Cerebellar nuclear complex (tissue), 1 donor: ENCODE measurements around the gene SDCCAG8.

Source experiments
- DNase-seq, 2 experiments: peaks; one replicate each; lab custom pipeline; 2025; lab: John Stamatoyannopoulos, UW

The SDCCAG8 gene

DNA sequence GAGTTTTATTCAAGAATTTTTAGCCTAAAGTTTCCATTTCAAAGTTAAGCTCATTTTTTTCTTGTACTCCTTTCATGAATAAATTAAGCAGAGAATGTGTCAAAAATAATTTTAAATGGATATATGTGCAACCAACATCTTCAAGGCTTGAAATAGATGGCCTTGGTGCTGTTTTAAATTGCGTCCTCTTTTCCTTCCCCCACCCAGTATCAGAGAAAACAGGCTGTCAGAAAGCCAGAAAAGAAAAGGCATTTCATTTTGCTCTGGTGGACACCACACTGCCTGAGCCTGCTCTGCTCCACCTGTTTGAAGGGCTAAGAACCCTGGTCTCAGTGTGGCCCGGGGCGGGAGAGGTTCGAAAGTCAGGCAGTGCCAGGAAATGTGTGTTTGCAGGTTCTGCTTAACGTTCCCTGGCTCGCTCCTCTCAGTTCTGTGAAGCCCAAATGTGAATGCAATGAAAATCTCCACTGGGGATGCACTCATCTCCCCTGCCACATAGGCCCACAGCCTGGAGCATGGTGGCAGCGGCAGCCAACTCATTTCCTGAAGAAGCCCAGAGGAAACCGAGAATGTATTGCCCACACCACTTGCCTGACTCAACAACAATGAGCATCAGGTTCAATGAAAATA is 134.4 kb downstream of the SDCCAG8 start:
- no peak for DNase-seq

DNA sequence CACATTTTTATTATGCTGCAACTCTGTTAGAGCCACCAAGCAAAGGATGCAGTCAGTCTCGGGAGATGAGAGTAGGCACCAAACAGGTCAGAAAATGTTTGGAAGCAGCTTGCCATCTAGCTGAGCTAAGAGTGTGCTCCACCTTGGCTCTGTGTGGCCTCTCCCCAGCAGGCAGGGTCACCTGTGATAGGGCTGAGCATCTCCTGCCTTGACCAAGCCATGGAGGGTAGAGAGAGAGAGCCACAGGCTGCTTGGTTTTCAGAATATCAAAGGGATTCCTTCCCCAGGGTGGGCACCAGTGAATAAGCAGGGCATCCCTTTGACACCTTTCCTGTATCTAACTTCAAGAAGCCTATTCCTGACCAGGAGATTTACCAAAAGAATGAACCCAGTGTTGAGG is 135.5 kb downstream of the SDCCAG8 start:
- DNase-seq: no peak

DNA sequence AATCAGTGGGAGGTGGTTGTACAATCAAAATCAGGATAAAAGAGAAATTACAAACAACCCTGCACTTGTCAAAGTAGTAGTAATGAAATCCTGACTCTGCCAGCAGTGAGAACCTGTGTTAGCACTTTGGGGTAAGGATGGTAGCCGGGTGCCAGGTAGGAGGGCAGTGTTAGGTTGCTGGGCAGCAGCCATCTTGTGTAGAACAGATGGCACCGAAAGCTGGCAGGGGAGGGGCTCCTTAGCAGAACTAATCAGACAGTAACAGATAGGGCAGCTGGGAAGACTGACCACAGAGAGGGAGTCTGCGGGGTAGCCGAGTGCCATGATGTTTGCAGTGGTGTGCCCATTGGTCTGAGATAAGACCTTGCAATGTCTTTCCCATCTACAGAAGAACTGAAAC is 137.3 kb downstream of the SDCCAG8 start:
- DNase-seq: peak; percentile 58 to 82

DNA sequence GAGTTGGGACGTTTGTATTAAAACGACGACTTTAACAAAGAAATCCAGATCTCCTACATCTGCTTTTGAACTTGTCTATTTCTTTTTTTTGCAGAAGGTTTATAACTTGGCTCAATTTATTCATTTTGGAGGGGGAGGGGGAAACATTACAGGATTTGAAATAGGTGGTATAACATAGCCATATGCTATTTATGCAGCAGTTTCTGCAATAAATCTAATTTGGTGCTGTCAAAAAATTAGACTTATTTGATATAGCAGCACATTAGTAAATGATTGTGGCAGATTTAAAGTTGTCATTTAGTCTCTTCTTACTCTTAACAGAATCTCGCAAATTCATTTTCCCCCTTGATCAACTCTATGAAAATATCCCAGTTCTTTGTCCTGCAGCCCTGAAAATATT is 138.2 kb downstream of the SDCCAG8 start:
- DNase-seq: no peak

DNA sequence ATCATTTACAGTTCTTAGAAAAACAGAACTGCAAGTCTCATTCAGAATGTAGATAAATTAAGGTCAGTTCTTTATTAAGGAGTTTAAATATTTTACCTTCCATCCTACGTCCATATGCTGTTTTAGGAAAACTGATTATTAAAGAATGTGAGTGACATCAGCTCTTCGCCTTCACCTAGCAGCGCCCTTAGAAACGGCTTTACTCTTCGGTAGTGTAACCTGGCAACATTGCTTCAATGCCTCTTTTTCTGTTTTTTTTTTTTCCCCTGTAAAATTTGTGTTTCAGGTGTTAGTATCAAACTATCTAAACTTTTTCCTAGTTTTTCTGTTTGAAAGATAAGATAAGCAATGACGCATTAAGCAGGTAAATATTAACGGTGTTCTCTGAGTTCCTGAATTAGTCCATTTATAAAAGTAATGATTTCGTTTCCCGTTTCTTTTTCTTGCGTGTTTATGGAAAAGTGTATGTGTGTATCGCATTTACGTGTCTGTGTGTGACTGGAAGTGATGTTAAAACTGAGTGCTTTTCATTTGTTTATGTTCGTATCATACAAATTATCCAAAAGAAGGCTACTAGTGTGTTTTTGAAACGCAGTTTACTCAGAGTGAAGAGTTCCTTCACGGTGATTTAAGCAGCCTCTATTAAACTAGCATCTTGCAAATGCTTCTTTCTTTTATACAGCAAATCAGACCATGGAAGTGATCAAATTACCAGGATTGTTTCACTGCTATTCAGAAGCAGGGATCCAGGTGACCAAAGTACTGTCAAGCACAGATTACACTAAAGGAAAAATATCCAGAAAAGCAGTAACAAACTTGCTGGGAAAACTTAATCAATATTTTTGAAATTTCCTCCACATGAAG is 139.0 kb downstream of the SDCCAG8 start:
- peak in 1 of 2 experiments; percentile 28 for DNase-seq

DNA sequence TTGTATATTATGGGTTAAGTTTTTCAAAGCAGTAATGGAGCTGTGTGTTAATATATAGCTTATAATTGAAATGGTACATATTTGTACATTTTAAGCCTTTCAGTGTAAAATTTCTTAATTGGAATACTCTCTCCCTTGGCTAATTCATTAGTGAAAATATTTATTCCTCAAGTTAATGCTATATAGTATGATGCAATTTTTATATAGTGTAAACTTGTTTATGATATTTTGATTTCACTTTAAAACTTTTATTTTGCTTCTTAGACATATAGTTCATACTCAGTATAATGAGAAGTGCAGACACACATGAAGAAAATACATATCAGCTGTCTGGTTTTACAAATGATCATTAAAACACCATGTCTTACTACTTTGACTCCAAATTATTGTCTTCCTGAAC is 140.6 kb downstream of the SDCCAG8 start:
- DNase-seq: no peak

DNA sequence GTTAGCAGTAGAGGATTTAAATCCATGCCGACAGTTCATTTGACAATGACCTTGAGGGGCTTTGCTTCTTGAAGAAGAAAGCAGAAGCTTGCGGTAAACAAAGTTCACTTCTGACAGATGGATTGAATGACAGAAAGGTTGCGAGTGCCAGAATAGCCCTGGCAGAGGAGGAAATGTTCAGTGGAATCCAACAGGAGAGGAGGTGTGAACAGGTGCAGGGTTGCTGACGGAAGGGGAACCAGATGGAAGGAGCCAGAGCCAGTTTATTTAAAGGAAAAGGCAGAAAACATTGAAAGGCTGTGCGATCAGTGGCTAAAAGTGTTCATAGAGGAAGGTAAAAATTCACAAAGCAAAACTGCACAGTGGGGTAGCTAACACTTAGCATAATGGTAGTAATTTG is 141.0 kb downstream of the SDCCAG8 start:
- peak; percentile 71 to 97 for DNase-seq

DNA sequence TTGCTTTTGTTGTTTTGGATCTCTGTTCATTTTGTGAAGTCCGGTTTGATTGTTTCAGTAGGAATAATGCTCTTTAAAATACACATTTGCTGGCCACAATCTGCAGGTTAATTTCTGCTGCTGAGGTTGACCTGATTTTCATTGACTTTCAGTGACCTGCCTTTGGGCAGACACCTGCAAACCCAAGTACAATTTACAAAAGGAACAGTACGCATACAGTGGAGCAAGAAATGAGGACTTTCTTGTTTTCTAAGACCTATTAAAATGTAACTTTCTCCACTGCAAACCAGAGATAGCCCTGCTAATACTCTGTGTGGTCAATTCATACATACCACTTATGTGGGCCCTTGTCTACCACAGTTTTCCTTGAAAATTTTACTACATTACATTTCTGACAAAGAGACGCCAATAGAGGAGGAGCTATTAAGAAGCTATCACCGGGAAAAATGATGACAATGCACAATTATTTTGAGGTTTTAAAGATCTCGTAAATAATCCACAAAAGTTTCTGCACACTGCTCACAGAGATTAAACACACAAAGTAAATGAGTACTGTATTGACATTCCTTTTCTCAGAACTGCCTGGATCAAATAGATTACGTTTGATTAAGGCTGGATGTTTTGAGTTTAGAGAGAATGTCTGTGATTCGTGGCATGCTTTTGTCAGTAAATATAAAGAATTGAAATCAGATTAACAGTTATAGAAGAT is 141.9 kb downstream of the SDCCAG8 start:
- no peak for DNase-seq

DNA sequence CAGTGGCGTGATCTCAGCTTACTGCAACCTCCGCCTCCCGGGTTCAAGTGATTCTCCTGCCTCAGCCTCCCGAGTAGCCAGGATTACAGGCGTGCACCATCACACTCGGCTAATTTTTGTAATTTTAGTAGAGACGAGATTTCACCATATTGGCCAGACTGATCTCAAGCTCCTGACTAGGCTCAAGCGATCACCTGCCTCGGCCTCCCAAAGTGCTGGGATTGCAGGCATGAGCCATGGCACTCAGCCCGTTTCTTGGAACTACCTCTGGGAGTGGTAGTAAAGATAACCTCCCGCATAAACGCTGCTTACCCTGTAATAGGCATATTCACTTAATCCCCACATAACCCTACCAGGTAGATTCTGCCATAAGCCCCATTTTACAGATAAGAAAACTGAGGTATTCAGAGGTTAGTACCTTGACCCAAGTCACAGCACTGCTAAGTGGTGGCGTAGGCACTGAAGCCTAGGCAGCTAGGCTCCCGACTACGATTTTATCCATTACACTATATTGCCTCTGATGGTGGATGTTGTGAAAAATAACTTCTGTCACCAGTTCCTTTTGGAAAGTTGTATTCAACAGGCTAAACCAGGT is 143.8 kb downstream of the SDCCAG8 start:
- no peak for DNase-seq

DNA sequence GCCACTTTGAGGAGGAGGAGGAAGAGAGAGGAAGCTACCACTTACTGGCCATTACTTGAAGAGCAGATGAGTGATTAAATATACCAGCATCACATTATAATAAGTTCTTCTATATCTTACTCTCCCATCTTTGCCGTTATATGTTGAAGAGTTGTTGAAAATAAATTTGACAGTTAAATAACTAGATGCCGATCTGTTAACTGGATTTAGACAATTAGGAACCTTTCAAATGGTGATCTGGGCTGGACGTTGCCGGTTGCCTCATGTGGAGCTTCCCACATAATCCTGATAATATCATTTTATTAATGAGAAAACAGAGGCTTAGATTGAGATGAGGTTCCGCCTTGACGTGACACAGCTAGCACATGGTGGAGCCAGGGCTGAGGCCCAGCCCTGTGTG is 147.0 kb downstream of the SDCCAG8 start:
- no peak for DNase-seq

DNA sequence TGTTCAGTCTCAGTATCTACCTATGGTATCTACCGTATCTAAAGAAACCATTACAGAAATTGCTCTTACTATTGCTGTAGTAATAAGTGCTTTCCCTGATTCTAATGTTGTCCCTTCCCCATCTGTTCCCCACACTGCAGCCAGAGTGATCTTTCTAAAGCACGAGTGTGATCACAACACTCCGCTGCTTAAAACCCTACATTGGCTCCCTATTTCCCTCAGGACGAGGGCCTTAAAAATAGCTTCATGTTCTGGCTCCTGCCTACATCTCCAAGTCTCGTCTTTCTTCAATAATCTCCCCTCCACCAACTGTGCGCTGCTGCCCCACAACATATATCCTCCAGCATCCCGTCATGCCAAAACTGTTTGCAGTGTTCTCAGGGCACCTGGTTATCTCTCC is 150.6 kb downstream of the SDCCAG8 start:
- DNase-seq: no peak

DNA sequence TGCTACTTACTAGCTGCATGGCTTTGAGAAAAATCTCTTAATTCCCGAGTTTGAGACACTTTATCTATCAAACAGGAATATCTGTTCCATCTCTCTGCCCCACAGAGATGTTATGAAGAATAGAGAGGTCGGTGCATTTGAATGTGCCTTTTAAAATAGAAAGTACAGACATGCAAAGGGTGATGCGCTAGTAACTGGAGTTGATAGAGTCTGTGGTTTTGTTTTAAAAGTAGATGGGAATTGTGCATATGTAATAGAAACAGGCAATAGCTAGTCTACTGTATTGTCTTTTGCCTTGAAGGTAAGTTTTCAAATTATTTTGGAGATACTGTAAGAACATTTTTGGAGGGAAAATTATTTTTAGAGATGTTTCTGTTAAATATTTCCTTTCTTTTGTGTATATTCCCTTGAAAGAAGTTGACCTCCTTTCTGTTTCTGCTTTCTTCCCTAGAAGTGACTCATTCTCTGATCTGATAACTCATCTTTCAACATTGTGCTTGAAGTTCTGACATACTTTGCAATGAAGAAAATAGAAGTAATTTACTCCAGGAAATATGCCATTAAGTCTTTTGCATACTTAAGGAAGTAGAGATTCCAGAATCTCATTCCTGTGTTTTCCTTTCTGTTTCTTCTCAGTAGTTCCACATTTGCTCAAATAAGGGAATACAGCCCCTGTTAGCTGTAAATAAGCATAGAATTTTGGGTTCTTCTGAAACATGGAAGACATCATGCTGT is 151.6 kb downstream of the SDCCAG8 start:
- no peak for DNase-seq

DNA sequence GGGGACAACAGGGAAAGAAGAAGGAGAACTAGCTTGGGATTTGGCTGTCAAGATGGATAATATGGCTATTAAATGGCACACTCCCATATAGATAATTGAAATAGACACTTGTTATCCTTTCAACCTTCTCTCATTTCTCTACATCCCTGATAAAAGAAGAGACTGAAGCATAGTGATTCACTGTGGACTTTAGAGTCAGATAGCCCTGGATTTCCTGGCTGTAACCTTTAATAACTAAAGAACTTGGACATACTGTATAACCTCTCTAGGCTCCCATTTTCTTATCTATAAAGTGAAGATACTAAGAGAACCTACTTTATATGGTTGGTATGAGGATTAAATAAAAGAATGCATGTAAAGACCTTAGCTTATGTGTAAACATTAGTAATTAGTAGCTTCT is 152.6 kb downstream of the SDCCAG8 start:
- no peak for DNase-seq

DNA sequence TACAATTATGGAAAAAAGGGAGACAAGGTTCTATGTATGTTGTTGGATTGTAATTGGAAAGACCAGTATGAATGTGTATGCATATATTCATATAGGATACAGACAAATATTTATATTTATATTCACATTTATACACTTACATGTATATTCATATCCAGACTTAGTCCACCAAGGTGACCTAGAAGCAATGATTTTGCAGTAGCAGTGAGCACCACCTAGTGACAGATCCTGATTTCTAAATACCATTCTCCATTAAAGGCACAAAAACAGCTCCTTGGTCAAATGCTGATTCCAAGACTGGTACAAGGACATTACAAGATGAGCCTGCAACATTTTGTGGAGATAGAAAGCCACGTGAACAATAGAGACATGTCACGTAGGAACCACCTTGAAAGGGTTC is 153.4 kb downstream of the SDCCAG8 start:
- DNase-seq: no peak

DNA sequence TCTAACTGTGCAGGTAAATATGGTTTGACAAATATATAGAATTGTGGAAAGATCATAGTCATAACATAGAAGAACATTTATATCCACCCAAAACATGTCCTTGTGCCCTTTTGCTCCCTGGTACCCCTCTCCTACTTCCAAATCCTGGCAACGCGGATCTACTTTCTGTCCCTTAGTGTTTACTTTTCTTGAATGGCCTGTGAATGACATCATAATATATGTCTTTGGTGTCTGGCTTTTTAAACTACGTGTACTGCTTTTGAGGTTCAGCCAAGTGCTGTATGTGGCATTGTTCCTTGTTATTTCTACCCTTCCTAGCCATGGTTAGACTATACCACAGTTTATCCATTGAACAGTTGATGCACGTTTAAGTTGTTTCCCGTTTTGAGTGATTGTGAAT is 155.6 kb downstream of the SDCCAG8 start:
- DNase-seq: no peak

DNA sequence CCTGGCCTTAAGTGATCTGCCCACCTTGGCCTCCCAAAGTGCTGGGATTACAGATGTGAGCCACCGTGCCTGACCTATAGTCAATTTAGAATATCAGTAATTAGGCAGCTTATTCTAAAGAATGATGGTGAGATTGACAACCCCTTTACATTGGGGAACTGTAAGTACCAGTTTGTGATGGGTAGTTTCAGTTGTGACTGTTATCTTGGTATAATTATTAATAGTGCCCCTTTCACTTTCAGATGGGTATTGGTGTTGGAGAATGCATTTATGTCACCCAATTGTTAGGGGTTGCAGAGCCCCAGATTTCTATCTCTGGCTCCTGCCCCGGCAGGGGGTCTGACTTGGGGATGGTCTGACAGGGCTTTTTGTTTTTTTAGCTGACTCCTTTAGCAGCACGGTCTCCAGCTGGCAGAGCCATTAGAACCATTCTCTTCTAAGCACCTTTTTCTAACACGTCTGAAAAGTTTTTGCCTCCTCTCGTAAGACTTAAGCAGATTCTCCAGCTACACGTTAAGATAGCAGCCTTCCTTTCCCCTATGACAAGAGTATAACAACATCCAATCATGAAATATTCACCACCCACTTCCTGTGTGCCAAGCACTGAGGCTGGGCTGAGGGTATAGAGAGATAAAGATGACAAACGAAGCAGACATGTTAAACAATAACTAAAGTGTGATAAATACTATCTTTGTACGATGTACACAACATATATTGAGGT is 157.8 kb downstream of the SDCCAG8 start:
- DNase-seq: no peak

DNA sequence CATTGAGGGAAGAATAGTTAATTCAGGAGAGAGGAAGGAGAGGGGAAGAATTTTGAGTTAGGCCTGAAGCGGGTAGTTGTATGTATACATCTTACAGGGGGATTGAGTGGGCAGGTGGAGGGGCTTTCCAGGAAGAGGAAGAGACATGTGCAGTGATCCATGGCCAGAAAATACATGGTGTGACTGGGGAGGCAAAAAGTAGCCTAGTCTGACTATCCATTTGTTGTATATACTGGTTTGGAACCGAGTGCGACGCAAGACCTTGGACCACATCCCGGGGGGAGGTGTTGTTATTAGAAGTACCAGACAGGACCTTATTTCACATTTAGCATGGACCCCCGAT is 158.3 kb downstream of the SDCCAG8 start:
- no peak for DNase-seq

DNA sequence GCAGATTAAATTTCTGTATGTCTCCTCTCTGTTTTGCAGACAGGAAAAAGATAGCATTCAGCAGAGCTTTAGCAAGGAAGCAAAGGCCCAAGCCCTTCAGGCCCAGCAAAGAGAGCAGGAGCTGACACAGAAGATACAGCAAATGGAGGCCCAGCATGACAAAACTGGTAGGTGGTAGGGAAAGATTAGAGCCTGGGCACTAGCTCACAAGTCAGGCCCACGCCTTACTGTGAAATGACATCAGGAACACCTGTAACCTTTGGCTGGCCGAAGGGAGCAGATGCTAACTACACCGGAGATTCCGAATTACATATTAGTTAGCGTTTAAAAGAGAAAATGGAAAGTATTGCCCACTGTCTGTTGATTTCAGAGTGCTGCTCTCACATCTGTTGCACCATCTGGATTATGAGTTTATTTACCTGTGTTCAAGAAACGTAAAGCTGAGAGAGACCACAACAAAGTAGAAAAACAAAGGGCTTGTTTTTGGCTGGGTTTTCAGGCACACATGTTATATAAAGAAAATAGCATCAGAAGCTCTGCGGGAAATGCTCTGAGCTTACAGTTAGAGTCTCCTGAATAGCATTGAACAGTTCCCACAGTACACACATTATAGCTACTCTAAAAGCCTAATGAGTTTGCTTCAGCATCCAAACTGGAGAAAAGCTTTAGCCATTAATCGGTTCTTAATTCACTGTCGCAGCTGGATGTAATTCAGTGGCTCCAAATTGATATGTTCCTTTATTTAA is 160.0 kb downstream of the SDCCAG8 start:
- DNase-seq: peak in 1 of 2 experiments; percentile 60

DNA sequence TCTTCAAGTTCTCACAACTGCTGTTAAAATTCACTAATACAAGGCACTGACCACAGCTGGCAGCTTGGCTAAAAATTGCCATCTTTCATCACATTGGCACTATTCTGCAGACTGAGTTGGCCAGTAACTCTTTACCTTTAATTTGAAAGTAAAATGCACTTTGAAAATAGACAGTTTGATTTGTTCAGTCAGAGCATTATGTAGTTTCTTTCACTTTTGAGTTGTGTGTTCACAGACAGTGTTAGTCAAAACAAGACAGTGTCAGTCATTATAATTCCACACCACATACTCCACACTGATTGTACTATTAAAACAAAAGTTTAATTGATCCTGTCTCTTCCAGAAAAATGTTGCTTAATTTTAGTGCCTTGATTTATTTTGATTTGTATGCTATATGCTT is 160.7 kb downstream of the SDCCAG8 start:
- DNase-seq: no peak
